OCI-LY3 (cell line): ENCODE measurements around the gene SREK1.

Source experiments
- H2AFZ ChIP-seq: fragments of 200-600, 300-600 bp; shearing (Covaris generic); 2 replicates; pipeline ENCODE4 v1.6.0; 2014; ENCODE audit warnings: antibody characterized with exemption, low read depth, low read length
- H3K27ac ChIP-seq: fragments of 200-600, 300-600 bp; sonication (generic); 2 replicates; pipeline ENCODE4 v1.5.1; 2014; ENCODE audit warnings: mild to moderate bottlenecking, low read length, moderate library complexity, mixed read lengths
- H3K27me3 ChIP-seq: fragments of 200-600, 300-600 bp; sonication (generic); 2 replicates; pipeline ENCODE4 v1.6.1; 2014; ENCODE audit warnings: low read depth, low read length, mixed read lengths
- H3K36me3 ChIP-seq: fragments of 200-600, 300-600 bp; sonication (generic); replicated peaks from 2 replicates; pipeline ENCODE3; 2014; ENCODE audit warnings: low read depth, low read length, mixed read lengths
- H3K4me1 ChIP-seq: fragments of 300-600, 200-600 bp; sonication (generic); 2 replicates; pipeline ENCODE4 v1.6.1; 2014; ENCODE audit warnings: low read length, mixed read lengths
- H3K4me2 ChIP-seq: fragments of 200-600, 300-600 bp; sonication (generic); 2 replicates; pipeline ENCODE4 v1.6.1; 2014; ENCODE audit warnings: low read length, mixed read lengths
- H3K4me3 ChIP-seq: fragments of 300-600, 200-600 bp; sonication (generic); 2 replicates; pipeline ENCODE4 v1.5.1; 2014; ENCODE audit warnings: antibody characterized with exemption, mild to moderate bottlenecking, low read length, moderate library complexity
- H3K79me2 ChIP-seq: fragments of 300-600, 200-600 bp; shearing (Covaris generic); 2 replicates; pipeline ENCODE4 v1.6.1; 2014; ENCODE audit warnings: mild to moderate bottlenecking, low read length, mixed read lengths
- H3K9ac ChIP-seq: fragments of 300-600, 200-600 bp; shearing (Covaris generic); 2 replicates; pipeline ENCODE4 v1.6.0; 2014; ENCODE audit warnings: mild to moderate bottlenecking, low read length, moderate library complexity
- H3K9me3 ChIP-seq: fragments of 200-600, 300-600 bp; shearing (Covaris generic); 2 replicates; pipeline ENCODE4 v1.6.1; 2014; ENCODE audit warnings: low read length, mixed read lengths; ENCODE audit not compliant: insufficient read depth
- H4K20me1 ChIP-seq: fragments of 200-600, 300-600 bp; sonication (generic); 2 replicates; pipeline ENCODE4 v1.6.1; 2016; ENCODE audit warnings: low read length, mixed read lengths; ENCODE audit not compliant: insufficient read depth
- EZH2phosphoT487 ChIP-seq: fragments of 200-600 bp; shearing (Covaris generic); IDR thresholded peaks from 2 replicates; pipeline ENCODE4 v1.6.1; 2018; ENCODE audit warnings: antibody characterized with exemption, mixed run types, low read depth
- TF ChIP-seq, protein P1 (sequence below): fragments of 200-600, 300-600 bp; sonication (generic); IDR thresholded peaks from 2 replicates; pipeline ENCODE4 v1.5.1; 2014; ENCODE audit warnings: antibody characterized with exemption, low read length, low read depth

Gene SREK1

DNA sequence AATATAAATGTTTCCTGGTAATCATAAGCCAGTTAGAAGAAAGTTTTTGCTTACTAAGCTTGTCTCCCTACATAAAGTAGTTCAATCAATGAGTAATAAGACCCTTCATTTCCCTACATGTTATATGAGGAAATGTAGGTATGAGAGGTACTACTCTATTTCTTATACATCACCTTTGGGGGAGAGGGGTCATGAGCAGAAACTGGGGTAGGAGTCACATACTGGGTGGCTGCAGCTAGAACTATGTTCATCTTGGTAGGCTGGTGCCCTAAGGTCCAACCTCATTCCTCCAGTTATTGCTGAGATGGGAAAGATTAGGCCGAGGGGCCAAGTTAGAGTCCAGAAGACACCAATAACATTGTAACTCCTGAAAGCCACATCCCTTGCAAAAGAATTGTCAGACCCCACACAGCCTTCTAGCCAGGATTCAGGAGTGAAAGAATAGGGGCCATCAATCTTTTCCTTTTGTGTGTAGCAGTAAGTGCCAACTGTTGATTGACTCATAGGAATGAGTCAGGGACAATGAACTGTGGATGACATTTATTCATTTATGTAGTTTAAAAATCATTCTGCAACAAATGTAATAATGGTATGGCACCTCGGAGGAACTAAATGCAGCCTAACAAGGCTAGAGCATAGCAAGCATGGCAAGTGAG is 21.6 kb upstream of the SREK1 start:
- H3K9me3 ChIP-seq = no peaks in the 10 kb centered on the region
- H3K27me3 ChIP-seq = no peaks in the 10 kb centered on the region
- no peaks in the 10 kb centered on the region for H4K20me1 ChIP-seq
- no peak overlapping the region for H3K4me2 ChIP-seq
- no peak for TF ChIP-seq EZH2phosphoT487
- TF ChIP-seq, protein P1, sequence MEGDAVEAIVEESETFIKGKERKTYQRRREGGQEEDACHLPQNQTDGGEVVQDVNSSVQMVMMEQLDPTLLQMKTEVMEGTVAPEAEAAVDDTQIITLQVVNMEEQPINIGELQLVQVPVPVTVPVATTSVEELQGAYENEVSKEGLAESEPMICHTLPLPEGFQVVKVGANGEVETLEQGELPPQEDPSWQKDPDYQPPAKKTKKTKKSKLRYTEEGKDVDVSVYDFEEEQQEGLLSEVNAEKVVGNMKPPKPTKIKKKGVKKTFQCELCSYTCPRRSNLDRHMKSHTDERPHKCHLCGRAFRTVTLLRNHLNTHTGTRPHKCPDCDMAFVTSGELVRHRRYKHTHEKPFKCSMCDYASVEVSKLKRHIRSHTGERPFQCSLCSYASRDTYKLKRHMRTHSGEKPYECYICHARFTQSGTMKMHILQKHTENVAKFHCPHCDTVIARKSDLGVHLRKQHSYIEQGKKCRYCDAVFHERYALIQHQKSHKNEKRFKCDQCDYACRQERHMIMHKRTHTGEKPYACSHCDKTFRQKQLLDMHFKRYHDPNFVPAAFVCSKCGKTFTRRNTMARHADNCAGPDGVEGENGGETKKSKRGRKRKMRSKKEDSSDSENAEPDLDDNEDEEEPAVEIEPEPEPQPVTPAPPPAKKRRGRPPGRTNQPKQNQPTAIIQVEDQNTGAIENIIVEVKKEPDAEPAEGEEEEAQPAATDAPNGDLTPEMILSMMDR = no peak
- no peak overlapping the region for H2AFZ ChIP-seq
- no peak overlapping the region for H3K27ac ChIP-seq
- no peak overlapping the region for H3K4me3 ChIP-seq
- no peaks in the 10 kb centered on the region for H3K36me3 ChIP-seq
- no peak overlapping the region for H3K9ac ChIP-seq
- H3K4me1 ChIP-seq = no peaks in the 10 kb centered on the region
- H3K79me2 ChIP-seq = no peaks in the 10 kb centered on the region

DNA sequence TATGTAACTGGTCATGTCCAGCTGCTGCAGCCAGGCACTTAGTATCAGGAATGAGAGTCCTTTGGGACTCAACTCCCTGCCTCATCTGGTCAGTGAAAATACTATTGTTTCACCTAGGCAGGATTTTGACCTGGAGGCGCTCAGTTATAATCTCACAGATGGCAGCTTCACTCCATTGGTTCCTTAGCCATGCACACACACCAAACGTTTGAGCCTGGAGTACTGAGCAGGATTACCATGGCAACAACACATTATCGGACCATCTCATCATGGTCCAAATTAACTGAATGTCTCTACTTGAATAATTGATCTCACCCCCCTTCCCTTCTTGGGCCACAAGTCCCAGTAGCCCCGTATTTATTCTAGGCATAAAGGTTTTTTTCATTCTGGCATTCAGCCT is 15.0 kb upstream of the SREK1 start:
- Histone ChIP-seq H3K27ac (no peak overlapping the region), H3K4me2 (no peak overlapping the region), H3K4me3 (no peak overlapping the region), H3K36me3 (no peaks in the 10 kb centered on the region), H4K20me1 (no peaks in the 10 kb centered on the region), H3K4me1 (no peaks in the 10 kb centered on the region), H3K9me3 (no peaks in the 10 kb centered on the region), H3K27me3 (no peaks in the 10 kb centered on the region), H2AFZ (no peak overlapping the region), H3K79me2 (no peaks in the 10 kb centered on the region), H3K9ac (no peak overlapping the region)
- TF ChIP-seq, protein P1 = no peak

DNA sequence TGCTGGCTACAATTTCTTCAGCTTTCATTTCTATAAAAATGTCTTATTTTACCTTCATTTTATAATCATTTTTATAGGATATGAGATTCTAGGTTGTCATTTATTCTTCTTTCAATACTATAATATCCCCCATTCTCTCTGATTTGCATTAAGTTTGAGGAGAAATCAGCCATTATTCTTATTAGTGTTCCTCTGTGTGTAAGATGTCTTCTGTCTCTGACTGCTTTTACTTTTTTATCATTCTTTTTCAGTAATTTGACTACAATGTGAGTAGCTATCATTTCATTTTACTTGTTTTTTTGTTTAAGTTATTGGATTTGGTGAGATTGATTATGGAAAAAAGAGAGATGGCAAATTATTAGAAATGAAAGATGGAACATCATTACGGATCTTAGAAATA is 13.6 kb upstream of the SREK1 start:
- no peaks in the 10 kb centered on the region for H3K79me2 ChIP-seq
- H3K4me3 ChIP-seq = no peak overlapping the region
- H3K36me3 ChIP-seq = no peaks in the 10 kb centered on the region
- H4K20me1 ChIP-seq = no peaks in the 10 kb centered on the region
- no peak overlapping the region for H3K4me2 ChIP-seq
- TF ChIP-seq EZH2phosphoT487 = no peak
- TF ChIP-seq, protein P1 = no peak
- no peaks in the 10 kb centered on the region for H3K4me1 ChIP-seq
- H3K27me3 ChIP-seq = no peaks in the 10 kb centered on the region
- no peak overlapping the region for H2AFZ ChIP-seq
- no peak overlapping the region for H3K9ac ChIP-seq
- no peak overlapping the region for H3K27ac ChIP-seq
- H3K9me3 ChIP-seq = no peaks in the 10 kb centered on the region

DNA sequence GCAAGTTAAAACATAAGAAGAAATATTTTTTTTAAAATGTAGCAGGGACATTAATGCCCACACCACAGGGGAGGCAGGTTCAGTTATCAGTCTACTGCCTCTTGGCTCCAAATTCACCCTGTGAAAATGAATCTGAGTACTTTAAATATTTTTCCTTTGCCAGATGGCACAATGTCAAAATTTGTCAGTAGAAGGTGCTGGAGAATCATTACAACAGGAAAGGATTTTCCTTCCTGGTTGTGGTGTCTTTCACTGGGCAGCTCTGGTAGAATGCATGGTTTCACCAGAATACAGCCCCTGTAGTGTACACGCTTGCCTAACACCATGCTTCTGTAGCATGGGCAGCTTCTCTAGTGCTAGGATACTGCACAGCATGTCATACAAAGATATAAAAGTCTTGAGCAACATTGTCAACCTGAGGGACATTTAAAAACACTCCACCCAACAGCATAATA is 9.7 kb upstream of the SREK1 start:
- no peak overlapping the region for H3K4me2 ChIP-seq
- H3K9ac ChIP-seq = no peak overlapping the region
- H3K79me2 ChIP-seq = no peaks in the 10 kb centered on the region
- H3K36me3 ChIP-seq = peaks cover 2% of the 10 kb centered on the region
- 0 out of 2 replicates have a peak, but pooled peaks cover 2% of the 10 kb centered on the region for H3K9me3 ChIP-seq
- no peak overlapping the region for H3K27ac ChIP-seq
- H3K4me3 ChIP-seq = no peak overlapping the region
- H3K27me3 ChIP-seq = no peaks in the 10 kb centered on the region
- TF ChIP-seq, protein P1 = no peak
- TF ChIP-seq EZH2phosphoT487 = no peak
- H2AFZ ChIP-seq = no peak overlapping the region
- H3K4me1 ChIP-seq = peaks cover 14% of the 10 kb centered on the region
- no peaks in the 10 kb centered on the region for H4K20me1 ChIP-seq
